Measurements from ENCODE around the gene ERBB4.

DNA sequence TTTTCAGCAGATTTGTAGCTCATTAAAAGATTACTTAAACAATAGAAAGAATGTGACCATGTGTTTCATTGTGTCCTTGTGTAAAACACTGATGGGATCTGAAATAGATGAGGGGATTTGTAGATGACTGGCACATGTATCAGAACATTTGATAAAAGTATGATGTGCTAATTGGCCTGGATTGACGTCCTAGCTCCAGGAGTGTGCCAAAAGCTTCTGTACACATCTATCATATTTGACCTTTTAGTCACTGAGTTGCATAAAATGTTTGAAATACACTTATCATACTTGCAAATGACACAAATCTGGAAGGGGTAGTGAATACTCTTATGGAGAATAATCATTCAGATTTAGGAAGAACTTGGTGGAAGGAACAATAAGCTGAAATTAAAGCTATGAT lies 778.5 kb downstream of the ERBB4 start:
- TF ChIP-seq POLR2A (IDR thresholded peaks at IDR 0.05), result no peak
- TF ChIP-seq, protein P1, sequence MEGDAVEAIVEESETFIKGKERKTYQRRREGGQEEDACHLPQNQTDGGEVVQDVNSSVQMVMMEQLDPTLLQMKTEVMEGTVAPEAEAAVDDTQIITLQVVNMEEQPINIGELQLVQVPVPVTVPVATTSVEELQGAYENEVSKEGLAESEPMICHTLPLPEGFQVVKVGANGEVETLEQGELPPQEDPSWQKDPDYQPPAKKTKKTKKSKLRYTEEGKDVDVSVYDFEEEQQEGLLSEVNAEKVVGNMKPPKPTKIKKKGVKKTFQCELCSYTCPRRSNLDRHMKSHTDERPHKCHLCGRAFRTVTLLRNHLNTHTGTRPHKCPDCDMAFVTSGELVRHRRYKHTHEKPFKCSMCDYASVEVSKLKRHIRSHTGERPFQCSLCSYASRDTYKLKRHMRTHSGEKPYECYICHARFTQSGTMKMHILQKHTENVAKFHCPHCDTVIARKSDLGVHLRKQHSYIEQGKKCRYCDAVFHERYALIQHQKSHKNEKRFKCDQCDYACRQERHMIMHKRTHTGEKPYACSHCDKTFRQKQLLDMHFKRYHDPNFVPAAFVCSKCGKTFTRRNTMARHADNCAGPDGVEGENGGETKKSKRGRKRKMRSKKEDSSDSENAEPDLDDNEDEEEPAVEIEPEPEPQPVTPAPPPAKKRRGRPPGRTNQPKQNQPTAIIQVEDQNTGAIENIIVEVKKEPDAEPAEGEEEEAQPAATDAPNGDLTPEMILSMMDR (IDR thresholded peaks at IDR 0.05), result no peak

Data from ovary (tissue), 3 donors.